CD4-positive, alpha-beta T cell treated with Interleukin-15 for 1 hour (primary cell): Measurements from ENCODE around the gene SMARCA1.

Experiments
- DNase-seq: peaks from one replicate; pipeline ENCODE4 v3.0.0-alpha.2; 2020

SMARCA1 gene

GRCh38 chrX:129445436-129445835 lies 77.9 kb downstream of the SMARCA1 start:
- DNase-seq = no peak

GRCh38 chrX:129433945-129434344 lies 89.3 kb downstream of the SMARCA1 start:
- DNase-seq = no peak

GRCh38 chrX:129433461-129433860 lies 89.8 kb downstream of the SMARCA1 start:
- no peak for DNase-seq

GRCh38 chrX:129427267-129427666 lies 96.0 kb downstream of the SMARCA1 start:
- DNase-seq = no peak

GRCh38 chrX:129423191-129423590 lies 100.1 kb downstream of the SMARCA1 start:
- DNase-seq = no peak

- no peak for DNase-seq
Measured at GRCh38 chrX:129404670-129405008, 118.7 kb downstream of the SMARCA1 start.

GRCh38 chrX:129403974-129404669 lies 119.2 kb downstream of the SMARCA1 start:
- DNase-seq = no peak
